Kidney (tissue), 14 donors: ENCODE measurements around the gene SH2D1B. TPM values are rescaled to one million over a fixed set of nuclear protein-coding genes. Genes with fewer than 3 reads are reported as not detected.
"Not testable (repeated sequence)": the region's sequence is repeated elsewhere in the genome, so short reads cannot be mapped to it uniquely, and the experiment has no call there.

Experiments used
- DNase-seq, 5 donors: peaks; one replicate each; pipeline ENCODE4 v3.0.0-alpha.2; 2013 to 2020
- FAIRE-seq: peaks from 2 replicates; lab custom pipeline; 2012; peaks lifted over from hg19 to GRCh38; lab: Jason Lieb, UNC
- H3K27ac ChIP-seq, 2 donors: one replicate each; pipeline ENCODE4 v1.7.0; 2013; ENCODE audit warnings: low read depth in 2 of 2, low read length in 2 of 2, inconsistent platforms in 1 of 2
- H3K27me3 ChIP-seq: one replicate; pipeline ENCODE4 v1.7.1; 2013; ENCODE audit warnings: low read length, inconsistent platforms; ENCODE audit not compliant: control insufficient read depth, insufficient read depth
- H3K36me3 ChIP-seq, 3 donors: one replicate each; pipeline versions ENCODE4 v1.7.0 to v1.7.1; 2013; ENCODE audit warnings: low read length in 3 of 3, control low read depth in 1 of 3, inconsistent platforms in 1 of 3; ENCODE audit not compliant: insufficient read depth in 3 of 3, control insufficient read depth in 2 of 3
- H3K4me1 ChIP-seq, 3 donors: one replicate each; pipeline versions ENCODE4 v1.7.0 to v1.7.1; 2013; ENCODE audit warnings: low read length in 3 of 3, inconsistent platforms in 1 of 3, low read depth in 1 of 3; ENCODE audit not compliant: control insufficient read depth in 2 of 3, insufficient read depth in 2 of 3
- H3K4me3 ChIP-seq, 3 donors: one replicate each; pipeline versions ENCODE4 v1.7.0 to v1.8.1; 2013; ENCODE audit warnings: low read length in 3 of 3, control low read depth in 1 of 3, inconsistent platforms in 1 of 3
- H3K9ac ChIP-seq, 3 donors: one replicate each; pipeline versions ENCODE4 v1.7.0 to v1.7.1; 2013; ENCODE audit warnings: low read length in 3 of 3, control low read depth in 1 of 3, inconsistent platforms in 1 of 3
- H3K9me3 ChIP-seq, 3 donors: one replicate each; pipeline versions ENCODE4 v1.7.0 to v1.7.1; 2013; ENCODE audit warnings: low read length in 3 of 3, control low read depth in 1 of 3, inconsistent platforms in 1 of 3; ENCODE audit not compliant: control insufficient read depth in 2 of 3, insufficient read depth in 1 of 3
- intact Hi-C: fragments of 100-400 bp; cut with DNase I; formaldehyde crosslinking; loops from one replicate; pipeline ENCODE4 v1.11.1; 2022
- polyA plus RNA-seq: library from polyadenylated mRNA; stranded (reverse); fragments of 350-450 nt; fragmentation: Illumina TruSeq; extraction: RNeasy Lipid Tissue Mini Kit (QIAGEN cat#74804); gene quantifications from one replicate; pipeline ENCODE4 v1.2.3, GENCODE V29; 2014; ENCODE audit warnings: low read depth, low replicate concordance; ENCODE audit not compliant: insufficient read depth
- total RNA-seq: library from RNA; stranded (reverse); fragmentation: NEBNext Ultra II Directional; extraction: Animal tissue kit (Norgen Biotek cat#: 25700); gene quantifications from one replicate; pipeline ENCODE4 v1.2.1, GENCODE V29; 2021
- TF ChIP-seq, protein P1 (sequence below): IDR thresholded peaks from 3 replicates; pipeline ENCODE4 v1.5.1; 2012; ENCODE audit warnings: mild to moderate bottlenecking, moderate library complexity, borderline replicate concordance; ENCODE audit not compliant: insufficient read depth; ENCODE audit errors: extremely low read depth
- donor health status: control.
- donor health status: control.
- donor health status: control.
- donor health status: control.
- donor health status: control.
- donor health status: DM: yes; HTN: yes; CAD: no.
- donor health status: Normal renal cell carcinoma (clear cell type).

Gene SH2D1B
- total and polyA plus RNA-seq, 2 donors from 2014 or later, result 0.76 TPM; not detected in 1

DNA sequence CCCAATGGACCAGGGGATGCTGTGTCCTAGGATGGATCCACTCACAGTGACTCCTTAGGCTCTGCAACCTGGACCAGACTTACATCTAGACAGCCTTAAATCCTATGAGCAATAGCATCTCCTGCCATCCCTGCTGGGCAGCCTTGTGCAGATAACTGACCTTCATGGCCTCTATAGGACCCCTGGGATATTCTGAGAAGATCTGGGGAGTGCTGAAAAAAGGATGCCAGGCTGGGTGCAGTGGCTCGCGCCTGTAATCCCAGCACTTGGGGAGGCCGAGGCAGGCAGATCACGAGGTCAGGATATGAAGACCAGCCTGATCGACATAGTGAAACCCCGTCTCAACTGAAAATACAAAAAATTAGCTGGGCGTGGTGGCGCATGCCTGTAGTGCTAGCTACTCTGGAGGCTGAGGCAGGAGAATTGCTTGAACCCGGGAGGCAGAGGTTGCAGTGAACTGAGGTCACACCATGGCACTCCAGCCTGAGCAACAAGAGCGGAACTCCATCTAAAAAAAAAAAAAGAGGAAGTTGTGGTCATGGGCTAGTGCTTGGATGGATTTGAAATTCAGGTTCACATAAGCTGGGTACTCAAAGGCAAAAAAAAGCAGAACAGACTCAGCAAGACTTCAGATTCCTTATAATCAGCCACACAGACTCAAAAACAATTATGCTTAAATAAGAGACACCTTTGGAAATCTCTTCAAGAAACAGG lies 10.9 kb upstream of the SH2D1B start:
- H3K27ac ChIP-seq, result no peak overlapping the region
- intact Hi-C loops, result no loop called here
- DNase-seq (no peak), FAIRE-seq (no peak)
- no peak overlapping the region for H3K9ac ChIP-seq
- no peaks in the 10 kb centered on the region for H3K27me3 ChIP-seq
- TF ChIP-seq, protein P1, sequence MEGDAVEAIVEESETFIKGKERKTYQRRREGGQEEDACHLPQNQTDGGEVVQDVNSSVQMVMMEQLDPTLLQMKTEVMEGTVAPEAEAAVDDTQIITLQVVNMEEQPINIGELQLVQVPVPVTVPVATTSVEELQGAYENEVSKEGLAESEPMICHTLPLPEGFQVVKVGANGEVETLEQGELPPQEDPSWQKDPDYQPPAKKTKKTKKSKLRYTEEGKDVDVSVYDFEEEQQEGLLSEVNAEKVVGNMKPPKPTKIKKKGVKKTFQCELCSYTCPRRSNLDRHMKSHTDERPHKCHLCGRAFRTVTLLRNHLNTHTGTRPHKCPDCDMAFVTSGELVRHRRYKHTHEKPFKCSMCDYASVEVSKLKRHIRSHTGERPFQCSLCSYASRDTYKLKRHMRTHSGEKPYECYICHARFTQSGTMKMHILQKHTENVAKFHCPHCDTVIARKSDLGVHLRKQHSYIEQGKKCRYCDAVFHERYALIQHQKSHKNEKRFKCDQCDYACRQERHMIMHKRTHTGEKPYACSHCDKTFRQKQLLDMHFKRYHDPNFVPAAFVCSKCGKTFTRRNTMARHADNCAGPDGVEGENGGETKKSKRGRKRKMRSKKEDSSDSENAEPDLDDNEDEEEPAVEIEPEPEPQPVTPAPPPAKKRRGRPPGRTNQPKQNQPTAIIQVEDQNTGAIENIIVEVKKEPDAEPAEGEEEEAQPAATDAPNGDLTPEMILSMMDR, result no peak
- H3K9me3 ChIP-seq, result peaks cover 0 to 7% (median 0%) of the 10 kb centered on the region in 3 donors
- no peaks in the 10 kb centered on the region for H3K36me3 ChIP-seq
- H3K4me1 ChIP-seq, result no peaks in the 10 kb centered on the region
- H3K4me3 ChIP-seq, result no peak overlapping the region

- TF ChIP-seq, protein P1, result no peak
- intact Hi-C loops, result no loop called here
- Histone ChIP-seq H3K27ac (no peak overlapping the region), H3K4me1 (no peaks in the 10 kb centered on the region), H3K9ac (no peak overlapping the region), H3K36me3 (no peaks in the 10 kb centered on the region), H3K27me3 (no peaks in the 10 kb centered on the region), H3K4me3 (no peak overlapping the region), H3K9me3 (peaks cover 0 to 7% (median 0%) of the 10 kb centered on the region in 3 donors)
- DNase-seq (no peak), FAIRE-seq (no peak)
Observed at GRCh38 chr1:162421258-162422164, 9.6 kb upstream of the SH2D1B start.

GRCh38 chr1:162420120-162420519 lies 8.2 kb upstream of the SH2D1B start:
- intact Hi-C loops, result no loop called here
- peaks cover 0 to 4% (median under 1%) of the 10 kb centered on the region in 3 donors for H3K9me3 ChIP-seq
- peak overlapping the region in 1 of 2 donors; percentile 17 for H3K27ac ChIP-seq
- no peak overlapping the region for H3K9ac ChIP-seq
- H3K36me3 ChIP-seq, result no peaks in the 10 kb centered on the region
- no peak for FAIRE-seq
- H3K4me1 ChIP-seq, result no peaks in the 10 kb centered on the region
- no peak overlapping the region for H3K4me3 ChIP-seq
- TF ChIP-seq, protein P1, result no peak
- DNase-seq, result no peak
- H3K27me3 ChIP-seq, result no peaks in the 10 kb centered on the region

- DNase-seq, H3K4me1 ChIP-seq, H3K36me3 ChIP-seq, H3K27ac ChIP-seq, H3K9me3 ChIP-seq, H3K4me3 ChIP-seq, intact Hi-C loops, H3K9ac ChIP-seq, H3K27me3 ChIP-seq, FAIRE-seq: not testable (repeated sequence)
Observed at GRCh38 chr1:162419450-162419931, 7.6 kb upstream of the SH2D1B start.

DNA sequence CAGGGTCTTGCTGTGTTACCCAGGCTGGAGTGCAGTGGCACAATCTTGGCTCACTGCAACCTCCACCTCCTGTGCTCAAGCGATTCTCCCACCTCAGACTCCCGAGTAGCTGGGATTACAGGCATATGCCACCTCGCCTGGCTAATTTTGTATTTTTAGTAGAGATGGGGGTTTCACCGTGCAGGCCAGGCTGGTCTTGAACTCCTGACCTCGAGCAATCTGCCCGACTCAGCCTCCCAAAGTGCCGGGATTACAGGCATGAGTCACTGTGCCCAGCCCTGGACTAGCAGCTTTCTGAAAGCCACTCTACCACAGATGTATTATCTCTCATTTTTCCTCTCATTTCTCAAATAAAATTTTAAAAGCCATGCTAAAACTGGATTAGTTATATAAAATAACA lies 6.6 kb upstream of the SH2D1B start:
- H3K27ac ChIP-seq, FAIRE-seq, DNase-seq, intact Hi-C loops, H3K27me3 ChIP-seq, H3K36me3 ChIP-seq, H3K4me1 ChIP-seq, H3K9me3 ChIP-seq, H3K4me3 ChIP-seq, H3K9ac ChIP-seq: not testable (repeated sequence)
